HG03354 (cell line): ENCODE measurements around the gene TMPRSS11B.
A peak's percentile ranks its signal among the peaks of the same experiment; 100 is the strongest.
"Not testable (repeated sequence)": the region's sequence is repeated elsewhere in the genome, so short reads cannot be mapped to it uniquely, and the experiment has no call there.

Experiments
- ATAC-seq: cut with Tn5 transposase; IDR thresholded peaks from one replicate; pipeline ENCODE4 v1.9.1; 2021; ENCODE audit warnings: mild to moderate bottlenecking; ENCODE audit not compliant: unreplicated experiment, poor library complexity, severe bottlenecking

Gene TMPRSS11B, protein sequence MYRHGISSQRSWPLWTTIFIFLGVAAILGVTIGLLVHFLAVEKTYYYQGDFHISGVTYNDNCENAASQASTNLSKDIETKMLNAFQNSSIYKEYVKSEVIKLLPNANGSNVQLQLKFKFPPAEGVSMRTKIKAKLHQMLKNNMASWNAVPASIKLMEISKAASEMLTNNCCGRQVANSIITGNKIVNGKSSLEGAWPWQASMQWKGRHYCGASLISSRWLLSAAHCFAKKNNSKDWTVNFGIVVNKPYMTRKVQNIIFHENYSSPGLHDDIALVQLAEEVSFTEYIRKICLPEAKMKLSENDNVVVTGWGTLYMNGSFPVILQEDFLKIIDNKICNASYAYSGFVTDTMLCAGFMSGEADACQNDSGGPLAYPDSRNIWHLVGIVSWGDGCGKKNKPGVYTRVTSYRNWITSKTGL

DNA sequence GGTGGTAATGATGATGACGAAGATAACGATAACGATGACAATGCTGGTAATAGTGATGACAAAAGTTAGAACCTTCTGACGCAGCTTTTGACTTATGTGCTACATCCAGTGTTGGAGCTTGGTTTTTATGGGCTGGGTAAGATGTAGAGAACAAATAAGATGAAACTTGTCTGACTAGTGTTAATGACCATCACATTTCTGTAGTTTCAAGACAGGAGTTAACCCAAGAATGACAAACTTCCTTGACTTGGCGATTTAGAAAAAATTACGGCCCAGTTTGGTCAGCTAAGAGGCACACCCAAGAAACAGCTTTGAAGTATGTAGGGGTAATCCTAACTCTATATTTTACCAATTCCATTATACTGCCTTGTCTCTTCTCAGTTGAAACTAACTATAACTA is at the start of gene TMPRSS11B:
TMPRSS11B (minus strand) TSS at position 101 of the 400 bp plus-strand sequence. CDS start 136 bp downstream, outside the sequence.
- ATAC-seq, result no peak

DNA sequence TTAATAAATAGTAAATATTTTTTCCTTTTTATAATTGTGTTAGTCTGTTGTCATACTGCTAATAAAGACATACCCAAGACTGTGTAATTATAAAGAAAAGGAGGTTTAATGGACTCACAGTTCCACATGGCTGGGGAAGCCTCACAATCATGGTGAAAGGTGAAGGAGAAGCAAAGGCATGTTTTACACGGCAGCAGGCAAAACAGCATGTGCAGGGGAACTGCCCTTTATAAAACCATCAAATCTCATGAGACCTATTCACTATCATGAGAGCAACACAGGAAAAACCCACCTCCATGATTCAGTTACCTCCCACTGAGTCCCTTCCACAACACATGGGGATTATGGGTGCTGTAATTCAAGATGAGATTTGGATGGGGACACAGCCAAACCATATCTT is 45.8 kb upstream of the TMPRSS11B start:
- ATAC-seq, result no peak

DNA sequence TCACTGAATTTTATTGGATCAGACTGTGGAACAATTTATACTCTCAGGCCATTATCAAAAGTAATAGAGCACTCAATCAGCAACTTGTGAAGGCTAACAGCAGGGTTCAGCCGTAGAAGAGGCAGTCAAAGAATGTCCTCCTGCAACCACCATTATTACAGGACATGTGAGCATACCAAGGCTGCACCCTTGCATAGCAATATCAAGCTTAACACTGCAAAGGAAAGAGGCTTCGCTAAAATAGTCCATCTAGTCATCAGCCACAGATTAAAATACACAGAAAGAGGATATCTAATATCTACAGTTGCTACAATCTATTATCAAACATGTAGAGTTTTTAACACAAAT is 42.9 kb upstream of the TMPRSS11B start:
- no peak for ATAC-seq

DNA sequence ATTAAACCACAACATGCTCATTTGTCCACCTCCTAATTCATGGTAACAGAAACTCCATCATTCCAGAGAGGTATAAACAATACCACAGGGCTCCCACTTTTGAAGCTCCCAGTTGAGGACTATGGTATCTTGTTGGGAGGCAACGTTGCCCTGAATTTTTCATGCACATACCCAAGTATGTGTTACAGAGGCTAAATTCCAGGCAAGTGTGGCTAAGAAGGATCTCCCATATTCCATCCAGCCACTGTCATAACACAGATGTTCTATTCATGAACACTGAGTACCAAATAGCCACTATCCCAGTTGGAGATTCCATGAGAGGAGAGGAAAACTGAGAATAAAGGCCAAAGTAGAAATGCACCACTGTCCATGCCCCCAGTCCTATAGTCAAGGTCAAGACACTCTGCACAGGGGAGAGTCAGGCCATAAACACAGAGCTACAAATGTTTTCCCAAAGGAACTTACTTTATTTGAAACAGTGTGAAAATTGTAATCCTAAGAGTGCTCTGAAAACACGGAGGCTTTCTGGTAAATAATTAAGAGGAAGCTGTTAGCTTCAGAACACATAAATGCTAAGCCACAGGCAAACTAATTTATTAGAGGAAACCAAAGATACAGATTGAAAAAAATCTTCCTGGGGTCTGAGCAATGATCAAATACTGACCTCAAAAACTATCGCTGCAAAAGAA is 42.4 kb upstream of the TMPRSS11B start:
- no peak for ATAC-seq

DNA sequence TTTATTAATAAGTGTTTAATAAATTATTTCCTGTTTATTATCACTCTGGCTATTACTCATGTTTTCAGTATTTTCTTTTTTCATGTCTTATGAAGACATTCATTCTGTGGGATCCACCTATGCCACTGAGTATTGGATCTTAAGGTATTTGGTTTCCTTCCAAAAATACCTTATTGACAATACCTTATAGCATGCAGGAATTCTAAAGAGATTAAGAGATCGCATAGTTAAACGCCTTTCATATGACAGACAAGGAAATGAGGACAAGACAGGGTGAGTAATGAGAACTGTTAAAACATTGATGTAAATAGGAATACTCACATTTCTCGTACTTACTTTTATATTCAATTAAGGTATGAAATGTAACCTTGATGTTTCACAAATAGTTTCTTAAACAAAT is 38.2 kb upstream of the TMPRSS11B start:
- no peak for ATAC-seq

DNA sequence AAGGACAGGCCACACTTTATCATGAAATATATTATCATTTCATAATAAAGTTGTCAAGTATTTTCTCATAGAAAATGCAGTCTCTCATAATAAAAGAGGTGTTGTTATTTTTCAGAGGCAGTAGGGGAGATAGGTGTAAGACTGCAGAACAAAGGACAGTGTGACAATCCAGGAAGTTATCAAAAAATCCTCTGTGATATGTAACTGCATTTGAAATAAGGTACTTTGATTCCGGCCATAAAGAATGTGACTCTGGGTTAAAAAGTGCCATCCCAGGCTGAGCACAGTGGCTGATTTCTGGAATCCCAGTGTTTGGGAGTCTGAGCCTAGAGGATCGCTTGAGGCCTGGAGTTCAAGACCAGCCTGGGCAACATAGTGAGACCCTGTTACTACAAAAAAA is 37.6 kb upstream of the TMPRSS11B start:
- no peak for ATAC-seq

DNA sequence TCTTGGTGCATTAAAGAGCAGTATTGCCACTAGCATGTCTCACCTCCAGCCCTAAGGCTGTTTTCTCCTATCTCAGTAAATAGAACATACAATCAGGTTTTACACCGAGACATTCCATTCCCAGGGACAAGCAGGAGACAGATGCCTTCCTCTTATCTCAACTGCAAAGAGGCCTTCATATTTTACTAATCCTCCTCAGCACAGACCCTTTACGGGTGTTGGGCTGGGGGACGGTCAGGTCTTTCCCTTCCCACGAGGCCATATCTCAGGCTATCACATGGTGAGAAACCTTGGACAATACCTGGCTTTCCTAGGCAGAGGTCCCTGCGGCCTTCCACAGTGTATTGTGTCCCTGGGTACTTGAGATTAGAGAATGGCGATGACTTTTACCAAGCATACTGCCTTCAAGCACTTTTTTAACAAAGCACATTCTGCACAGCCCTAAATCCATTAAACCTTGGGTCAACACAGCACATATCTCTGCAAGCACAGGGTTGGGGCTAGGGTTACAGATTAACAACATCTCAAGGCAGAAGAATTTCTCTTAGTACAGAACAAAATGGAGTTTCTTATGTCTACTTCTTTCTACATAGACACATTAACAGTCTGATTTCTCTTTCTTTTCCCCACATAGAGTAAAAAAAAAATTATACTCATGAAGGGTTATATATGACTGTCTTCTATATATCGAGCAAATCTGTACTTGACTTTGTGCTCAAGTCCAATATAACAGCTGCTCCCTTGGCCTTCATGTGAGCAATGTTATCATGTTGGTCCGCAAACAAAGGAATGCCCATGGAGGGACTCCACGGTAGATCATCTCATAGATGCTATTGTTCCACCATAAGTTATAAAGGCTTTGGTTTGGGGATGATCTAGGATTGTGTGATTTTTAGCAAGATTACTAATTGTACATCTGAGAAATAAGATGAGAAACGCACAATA is 36.6 kb upstream of the TMPRSS11B start:
- ATAC-seq, result not testable (repeated sequence)

DNA sequence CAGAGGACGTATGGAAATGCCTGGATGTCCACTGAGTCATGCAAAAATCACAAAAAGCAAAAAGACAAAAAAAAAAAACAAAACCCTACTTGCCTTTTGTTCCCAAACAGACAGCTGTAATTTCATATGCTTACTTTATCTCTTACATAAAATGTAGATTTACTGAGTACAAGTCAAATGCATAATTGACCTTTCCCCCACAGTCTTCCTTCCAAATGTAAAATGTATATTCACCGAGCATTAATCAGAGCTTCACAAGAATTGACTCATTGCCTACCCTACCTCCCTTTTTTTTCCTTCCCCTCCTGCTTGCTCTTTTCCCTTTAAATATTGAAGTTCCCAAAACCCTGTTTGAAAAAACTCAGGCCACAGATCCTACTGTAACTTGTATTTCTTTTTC is 32.5 kb upstream of the TMPRSS11B start:
- ATAC-seq, result no peak

DNA sequence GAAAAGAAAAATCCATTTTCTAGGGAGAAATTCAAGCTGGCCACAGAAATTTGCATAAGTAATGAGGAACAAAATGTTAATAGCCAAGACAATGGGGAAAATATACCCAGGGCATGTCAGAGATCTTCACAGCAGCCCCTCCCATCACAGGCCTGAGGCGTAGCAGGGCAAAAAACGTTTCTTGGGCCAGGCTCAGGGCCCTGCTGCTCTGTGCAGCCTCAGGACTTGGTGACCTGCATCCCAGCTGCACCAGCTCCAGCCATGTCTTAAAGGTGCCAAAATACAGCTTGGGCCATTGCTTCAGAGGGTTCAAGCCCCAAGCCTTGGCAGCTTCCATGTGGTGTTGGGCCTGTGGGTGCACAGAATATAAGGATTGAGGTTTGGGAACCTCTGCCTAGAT is 32.1 kb upstream of the TMPRSS11B start:
- ATAC-seq, result no peak

DNA sequence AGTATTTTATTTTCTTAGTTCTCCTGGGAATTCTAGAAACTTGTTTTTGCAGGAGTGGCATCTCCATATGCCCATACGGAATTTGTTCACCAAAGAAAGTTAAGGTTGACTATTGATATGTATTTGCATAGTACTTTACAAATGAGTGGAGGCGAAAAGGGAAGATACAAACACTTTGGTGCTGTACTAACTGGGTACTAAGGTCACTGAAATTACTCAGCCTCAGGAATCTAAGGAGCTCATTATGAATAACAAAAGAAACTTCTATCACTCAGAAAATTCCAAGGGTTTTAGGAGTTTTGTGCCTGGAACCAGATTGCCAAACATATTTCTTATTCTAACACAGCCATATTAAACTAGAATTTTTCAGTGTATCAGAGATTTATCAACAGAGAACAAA is 27.4 kb upstream of the TMPRSS11B start:
- no peak for ATAC-seq

DNA sequence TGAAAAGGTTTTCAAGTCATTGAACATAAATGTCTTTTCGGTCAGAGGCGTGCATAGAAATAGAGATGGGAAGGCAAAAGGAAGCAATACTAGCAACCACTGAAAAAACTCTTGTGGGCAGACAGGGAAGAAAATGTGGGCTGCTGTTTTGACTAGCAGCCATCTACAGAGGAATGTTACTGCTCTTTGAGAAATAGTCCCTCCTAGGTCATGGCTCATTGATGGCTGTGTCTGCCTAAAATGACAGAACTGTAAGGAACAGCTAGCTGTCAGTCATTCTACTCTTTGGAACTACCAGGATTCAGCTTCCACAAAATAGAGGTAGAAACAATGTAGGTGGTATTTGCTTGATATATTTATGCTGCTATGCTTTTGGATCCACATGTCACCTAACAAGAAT is 26.9 kb upstream of the TMPRSS11B start:
- peak; percentile 40 for ATAC-seq

DNA sequence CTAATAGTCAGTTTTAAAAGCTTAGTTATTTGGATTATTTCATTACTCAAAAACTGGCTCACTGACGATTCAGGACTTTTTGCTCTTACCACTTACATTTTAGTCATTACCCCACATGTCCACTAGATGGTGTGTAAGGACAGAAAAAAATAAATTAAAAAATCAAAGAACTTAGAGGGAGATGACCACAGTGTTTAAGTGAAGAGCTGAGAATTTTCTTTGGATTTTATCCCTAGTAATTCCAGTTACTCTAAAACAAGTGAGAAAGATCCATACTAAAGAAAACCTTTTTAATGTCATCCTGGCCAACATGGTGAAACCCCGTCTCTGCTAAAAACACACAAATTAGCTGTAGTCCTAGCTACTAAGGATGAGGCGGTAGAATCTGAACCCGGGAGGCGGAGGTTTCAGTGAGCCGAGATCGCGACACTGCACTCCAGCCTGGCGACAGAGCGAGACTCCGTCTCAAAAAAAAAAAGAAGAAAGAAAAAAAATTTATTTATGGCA is 26.4 kb upstream of the TMPRSS11B start:
- ATAC-seq, result peak; percentile 86

DNA sequence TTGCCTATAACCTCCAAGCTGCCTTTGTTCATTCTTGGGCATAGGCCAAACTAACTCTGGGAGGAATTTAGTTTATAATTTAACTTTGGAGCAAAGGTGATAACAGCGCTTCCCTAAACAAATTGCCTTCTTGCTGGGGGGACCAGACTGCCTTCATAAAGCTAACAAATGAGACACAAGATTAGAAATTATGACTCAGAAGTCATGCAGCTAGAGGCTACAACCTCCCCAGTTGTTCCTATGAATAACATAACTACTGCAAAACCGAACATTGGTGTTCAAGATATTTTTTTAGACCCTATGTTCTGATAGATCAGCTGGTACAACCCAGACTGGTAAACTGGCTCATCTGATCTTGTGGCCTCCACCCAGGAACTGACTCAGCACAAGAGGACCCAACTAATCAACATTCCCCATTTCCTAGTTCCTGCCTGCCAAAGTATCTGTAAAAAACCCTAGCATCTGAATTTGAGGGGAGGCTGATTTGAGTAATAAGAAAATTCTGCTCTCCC is 22.0 kb upstream of the TMPRSS11B start:
- ATAC-seq, result no peak

DNA sequence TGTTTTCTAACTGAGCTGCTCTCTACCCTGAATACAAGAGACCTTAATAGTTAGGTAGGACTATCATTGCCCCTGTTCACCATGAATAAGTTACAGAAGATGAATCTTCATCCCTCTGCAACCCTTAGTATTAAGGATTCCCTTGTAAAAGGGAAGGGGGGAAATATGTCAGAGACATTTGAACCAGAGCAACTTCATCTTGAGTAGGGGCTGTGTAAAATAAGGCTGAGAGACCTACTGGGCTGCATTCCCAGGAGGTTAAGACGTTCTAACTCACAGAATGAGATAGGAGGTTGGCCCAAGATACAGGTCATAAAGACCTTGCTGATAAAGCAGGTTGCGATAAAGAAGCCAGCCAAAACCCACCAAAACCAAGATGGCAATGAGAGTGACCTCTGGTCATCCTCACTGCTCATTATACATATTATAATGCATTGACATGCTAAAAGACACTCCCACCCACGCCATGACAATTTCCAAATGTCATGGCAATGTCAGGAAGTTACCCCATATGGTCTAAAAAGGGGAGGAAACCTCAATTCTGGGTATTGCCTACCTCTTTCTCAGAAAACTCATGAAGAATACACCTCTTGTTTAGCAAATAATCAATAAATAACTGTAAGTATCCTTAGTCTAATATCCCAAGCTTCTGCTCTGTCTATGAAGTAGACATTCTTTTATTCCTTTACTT is 19.5 kb upstream of the TMPRSS11B start:
- no peak for ATAC-seq

DNA sequence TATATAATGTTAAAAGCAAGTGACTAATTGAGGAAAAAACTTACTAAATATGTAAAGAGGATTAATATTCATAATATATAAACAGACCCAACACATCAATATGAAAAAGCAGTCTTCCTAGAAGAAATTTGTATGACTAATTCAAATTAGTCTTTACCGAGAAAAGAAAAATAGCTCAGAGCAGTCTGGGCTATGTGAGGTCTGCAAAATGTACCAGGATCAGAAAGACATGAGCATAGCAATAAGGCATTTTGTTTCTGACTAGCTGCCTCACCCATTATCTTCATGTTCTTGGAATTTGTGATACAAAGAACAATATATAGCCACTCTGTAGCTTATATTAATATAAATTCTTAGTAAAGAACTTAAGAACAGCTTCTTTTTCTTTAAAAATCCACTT is 13.7 kb upstream of the TMPRSS11B start:
- no peak for ATAC-seq

DNA sequence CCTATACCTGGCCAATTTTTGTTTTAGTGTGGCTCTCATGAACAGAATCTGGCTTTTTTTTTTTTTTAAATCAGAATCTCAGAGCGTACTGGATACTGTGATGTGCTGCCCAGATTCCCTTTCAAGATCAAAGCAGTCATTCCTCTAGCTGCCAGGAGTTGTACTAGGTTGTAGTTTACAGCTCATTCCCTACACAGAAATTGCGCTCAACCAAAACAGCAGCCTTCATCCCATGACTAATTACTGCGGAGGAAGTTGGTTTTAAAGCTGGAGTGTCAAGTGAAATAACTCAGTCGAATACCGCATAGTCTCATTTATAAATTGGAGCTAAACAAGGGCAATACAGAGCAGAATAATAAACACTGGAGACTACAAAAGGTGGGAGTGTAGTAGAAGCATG is 12.2 kb upstream of the TMPRSS11B start:
- ATAC-seq, result no peak

DNA sequence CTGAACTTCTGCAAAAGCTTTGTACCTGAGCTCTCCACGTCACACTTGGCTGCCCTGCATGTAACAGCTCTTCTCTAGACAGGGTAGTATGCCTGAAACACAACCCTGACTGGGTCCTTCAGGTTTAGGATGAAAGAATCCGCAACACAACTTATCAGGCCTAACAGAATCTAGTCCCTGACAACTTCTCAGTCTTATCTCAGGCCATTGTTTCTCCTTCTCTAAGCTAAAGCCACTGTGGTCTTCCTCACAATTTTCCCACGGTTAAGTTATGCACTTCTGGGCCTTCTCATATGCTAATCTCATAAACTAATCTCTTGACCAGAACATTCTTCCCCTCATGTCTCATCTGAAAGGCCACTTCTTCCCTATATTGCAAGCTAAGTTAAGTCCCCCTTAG is 10.8 kb upstream of the TMPRSS11B start:
- ATAC-seq, result no peak

DNA sequence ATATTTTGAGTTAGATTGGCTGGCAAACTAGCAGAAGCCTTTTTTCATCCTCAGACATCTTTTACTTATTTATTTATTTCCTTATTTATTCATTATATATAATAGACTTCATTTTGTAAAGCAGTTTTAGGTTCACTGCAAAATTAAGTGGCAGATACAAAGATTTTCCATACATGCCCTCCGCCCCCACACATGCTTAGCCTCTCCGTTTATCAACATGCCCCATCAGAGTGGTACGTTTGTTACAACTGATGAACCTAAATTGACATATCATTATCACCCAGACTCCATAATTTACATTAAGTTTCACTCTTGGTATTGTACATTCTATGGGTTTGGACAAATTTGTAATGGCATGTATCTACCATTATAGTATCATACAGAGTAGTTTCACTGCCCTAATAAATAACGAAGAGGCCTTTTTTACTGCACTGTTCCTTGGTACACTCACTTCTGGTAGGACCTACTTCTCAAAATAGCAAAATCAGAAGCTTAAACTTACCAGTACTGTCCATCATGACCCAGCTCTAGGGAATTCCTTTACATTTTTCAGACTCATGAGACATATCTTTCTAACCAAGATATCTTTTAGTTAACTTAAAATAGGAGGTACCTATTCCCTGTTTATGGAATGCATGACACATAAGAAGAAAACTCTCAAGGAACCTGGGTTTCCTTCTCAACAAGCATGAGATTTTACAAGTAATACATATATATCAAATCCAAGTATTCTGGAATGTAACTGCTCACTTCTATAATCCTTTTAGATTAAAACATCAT is 4.8 kb upstream of the TMPRSS11B start:
- no peak for ATAC-seq

DNA sequence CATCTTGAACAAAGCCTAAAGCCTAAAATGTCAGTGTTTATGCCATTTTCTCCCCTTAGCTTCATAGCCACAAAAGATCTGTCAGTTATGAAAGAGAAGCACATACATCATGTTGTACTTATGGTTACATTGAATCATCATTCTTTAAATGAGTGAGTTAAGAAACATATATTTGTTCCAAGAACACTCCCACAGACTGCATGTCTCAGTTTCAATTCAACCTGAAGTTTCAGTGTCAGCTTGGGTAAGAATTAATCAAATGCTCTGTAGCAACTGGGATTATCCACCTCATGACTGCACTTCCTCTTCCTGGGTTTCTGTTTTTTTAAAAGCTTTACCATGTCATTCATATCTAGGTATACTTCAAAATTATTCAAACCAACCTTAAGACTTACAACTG is 3.9 kb upstream of the TMPRSS11B start:
- ATAC-seq, result peak; percentile 90
